ENCODE results near the gene MINDY4. TPM values are rescaled to one million over a fixed set of nuclear protein-coding genes. Genes with fewer than 3 reads are reported as not detected.

Gene MINDY4
- total RNA-seq, 5 donors from 2014 or later (not counting 1 experiment from before 2014, with no cell fraction given), result 0.60 to 1.7 (median 1.2) TPM

GRCh38 chr7:30886608-30887011, 115.4 kb downstream of the MINDY4 start:
- no peaks in the 10 kb centered on the region for H3K27me3 Mint-ChIP-seq
- Histone ChIP-seq H3K9me3 (no peaks in the 10 kb centered on the region), H3K4me1 (ENCODE audit: control insufficient read depth in 1 of 2, extremely low read depth in 1 of 2, insufficient read depth in 2 of 2, low read length in 2 of 2) (no peaks in the 10 kb centered on the region), H3K27me3 (replicated peaks in 1 of 2; ENCODE audit: control insufficient read depth in 2 of 2, extremely low read depth in 1 of 2, insufficient read depth in 2 of 2, low read length in 1 of 2) (no peaks in the 10 kb centered on the region), H3K4me3 (ENCODE audit: control insufficient read depth in 1 of 2, extremely low read depth in 1 of 2, low read length in 1 of 2) (no peak overlapping the region), H3K27ac (ENCODE audit: low read length) (no peak overlapping the region), H3K36me3 (ENCODE audit: control insufficient read depth in 2 of 2, extremely low read depth in 1 of 2, insufficient read depth in 1 of 2, low read length in 1 of 2) (no peaks in the 10 kb centered on the region)
- ChIA-PET CTCF (no interaction called here), POLR2A (no interaction called here)
- no peak overlapping the region for H3K4me3 Mint-ChIP-seq
- 92% methylated on average over 3 of the region's 7 CpGs for WGBS (ENCODE audit: insufficient coverage)
- ATAC-seq (replicated peaks in 1 of 4) (no peak), DNase-seq (no peak)
- H3K9me3 Mint-ChIP-seq, result peaks cover 0 to 8% (median 6%) of the 10 kb centered on the region in 3 donors
- no peak overlapping the region for H3K27ac Mint-ChIP-seq
- H3K4me1 Mint-ChIP-seq, result no peaks in the 10 kb centered on the region
- no peaks in the 10 kb centered on the region for H3K36me3 Mint-ChIP-seq

GRCh38 chr7:30887464-30887872, 116.3 kb downstream of the MINDY4 start:
- H3K27me3 Mint-ChIP-seq, result no peaks in the 10 kb centered on the region
- 56% methylated on average over 7 of the region's 10 CpGs for WGBS (ENCODE audit: insufficient coverage)
- ChIA-PET POLR2A (no interaction called here), CTCF (no interaction called here)
- Histone ChIP-seq H3K9me3 (no peaks in the 10 kb centered on the region), H3K36me3 (ENCODE audit: control insufficient read depth in 2 of 2, extremely low read depth in 1 of 2, insufficient read depth in 1 of 2, low read length in 1 of 2) (no peaks in the 10 kb centered on the region), H3K27me3 (replicated peaks in 1 of 2; ENCODE audit: control insufficient read depth in 2 of 2, extremely low read depth in 1 of 2, insufficient read depth in 2 of 2, low read length in 1 of 2) (no peaks in the 10 kb centered on the region), H3K4me3 (ENCODE audit: control insufficient read depth in 1 of 2, extremely low read depth in 1 of 2, low read length in 1 of 2) (no peak overlapping the region), H3K27ac (ENCODE audit: low read length) (no peak overlapping the region), H3K4me1 (ENCODE audit: control insufficient read depth in 1 of 2, extremely low read depth in 1 of 2, insufficient read depth in 2 of 2, low read length in 2 of 2) (no peaks in the 10 kb centered on the region)
- no peak overlapping the region for H3K27ac Mint-ChIP-seq
- H3K4me3 Mint-ChIP-seq, result no peak overlapping the region
- DNase-seq (no peak), ATAC-seq (replicated peaks in 1 of 4) (no peak)
- H3K9me3 Mint-ChIP-seq, result peaks cover 0 to 8% (median 6%) of the 10 kb centered on the region in 3 donors
- H3K36me3 Mint-ChIP-seq, result no peaks in the 10 kb centered on the region
- no peaks in the 10 kb centered on the region for H3K4me1 Mint-ChIP-seq

- ChIA-PET POLR2A (no interaction called here), CTCF (interaction anchor here in 1 of 2 donors (0.6 kb wide), 1 partner anchor 50 kb away, joined by 3 read pairs; no protein-coding TSS in a partner anchor)
- Histone ChIP-seq H3K36me3 (ENCODE audit: control insufficient read depth in 2 of 2, extremely low read depth in 1 of 2, insufficient read depth in 1 of 2, low read length in 1 of 2) (no peaks in the 10 kb centered on the region), H3K27ac (ENCODE audit: low read length) (no peak overlapping the region), H3K9me3 (no peaks in the 10 kb centered on the region), H3K4me1 (ENCODE audit: control insufficient read depth in 1 of 2, extremely low read depth in 1 of 2, insufficient read depth in 2 of 2, low read length in 2 of 2) (no peaks in the 10 kb centered on the region), H3K4me3 (ENCODE audit: control insufficient read depth in 1 of 2, extremely low read depth in 1 of 2, low read length in 1 of 2) (no peak overlapping the region), H3K27me3 (replicated peaks in 1 of 2; ENCODE audit: control insufficient read depth in 2 of 2, extremely low read depth in 1 of 2, insufficient read depth in 2 of 2, low read length in 1 of 2) (no peaks in the 10 kb centered on the region)
- DNase-seq (no peak), ATAC-seq (replicated peaks in 1 of 4) (no peak)
- no peak overlapping the region for H3K4me3 Mint-ChIP-seq
- WGBS (ENCODE audit: insufficient coverage), result 80% methylated on average over 2 of the region's 3 CpGs
- H3K9me3 Mint-ChIP-seq, result peaks cover 0 to 8% (median 6%) of the 10 kb centered on the region in 3 donors
- H3K27me3 Mint-ChIP-seq, result no peaks in the 10 kb centered on the region
- no peak overlapping the region for H3K27ac Mint-ChIP-seq
- H3K4me1 Mint-ChIP-seq, result no peaks in the 10 kb centered on the region
- no peaks in the 10 kb centered on the region for H3K36me3 Mint-ChIP-seq
Measured at GRCh38 chr7:30888747-30889146, 117.5 kb downstream of the MINDY4 start.

- Histone ChIP-seq H3K4me1 (ENCODE audit: control insufficient read depth in 1 of 2, extremely low read depth in 1 of 2, insufficient read depth in 2 of 2, low read length in 2 of 2) (no peaks in the 10 kb centered on the region), H3K27ac (ENCODE audit: low read length) (no peak overlapping the region), H3K9me3 (no peaks in the 10 kb centered on the region), H3K36me3 (ENCODE audit: control insufficient read depth in 2 of 2, extremely low read depth in 1 of 2, insufficient read depth in 1 of 2, low read length in 1 of 2) (no peaks in the 10 kb centered on the region), H3K27me3 (replicated peaks in 1 of 2; ENCODE audit: control insufficient read depth in 2 of 2, extremely low read depth in 1 of 2, insufficient read depth in 2 of 2, low read length in 1 of 2) (peaks cover 0 to 6% of the 10 kb centered on the region in 2 experiments), H3K4me3 (ENCODE audit: control insufficient read depth in 1 of 2, extremely low read depth in 1 of 2, low read length in 1 of 2) (no peak overlapping the region)
- H3K9me3 Mint-ChIP-seq, result peaks cover 0 to 8% (median 6%) of the 10 kb centered on the region in 3 donors
- H3K4me1 Mint-ChIP-seq, result no peaks in the 10 kb centered on the region
- 74% methylated on average over 3 of the region's 7 CpGs for WGBS (ENCODE audit: insufficient coverage)
- no peaks in the 10 kb centered on the region for H3K27me3 Mint-ChIP-seq
- CTCF ChIA-PET, result no interaction called here
- ATAC-seq (replicated peaks in 1 of 4) (no peak), DNase-seq (no peak)
- no peaks in the 10 kb centered on the region for H3K36me3 Mint-ChIP-seq
- no peak overlapping the region for H3K27ac Mint-ChIP-seq
- no peak overlapping the region for H3K4me3 Mint-ChIP-seq
- POLR2A ChIA-PET, result no interaction called here
Measured at GRCh38 chr7:30890226-30890625, 119.0 kb downstream of the MINDY4 start.

GRCh38 chr7:30893357-30893756, 122.1 kb downstream of the MINDY4 start:
- Mint-ChIP-seq H3K4me1 (no peaks in the 10 kb centered on the region), H3K36me3 (no peaks in the 10 kb centered on the region), H3K4me3 (no peak overlapping the region), H3K9me3 (peaks cover 0 to 8% (median 6%) of the 10 kb centered on the region in 3 donors), H3K27me3 (no peaks in the 10 kb centered on the region), H3K27ac (no peak overlapping the region)
- H3K36me3 ChIP-seq (ENCODE audit: control insufficient read depth in 2 of 2, extremely low read depth in 1 of 2, insufficient read depth in 1 of 2, low read length in 1 of 2), result no peaks in the 10 kb centered on the region
- H3K4me1 ChIP-seq (ENCODE audit: control insufficient read depth in 1 of 2, extremely low read depth in 1 of 2, insufficient read depth in 2 of 2, low read length in 2 of 2), result no peaks in the 10 kb centered on the region
- H3K27ac ChIP-seq (ENCODE audit: low read length), result no peak overlapping the region
- DNase-seq, result no peak
- 83% methylated on average over 1 of the region's 6 CpGs for WGBS (ENCODE audit: insufficient coverage)
- H3K9me3 ChIP-seq, result no peaks in the 10 kb centered on the region
- ChIA-PET CTCF (no interaction called here), POLR2A (no interaction called here)
- peaks cover 0 to 14% of the 10 kb centered on the region in 2 experiments for H3K27me3 ChIP-seq (replicated peaks in 1 of 2; ENCODE audit: control insufficient read depth in 2 of 2, extremely low read depth in 1 of 2, insufficient read depth in 2 of 2, low read length in 1 of 2)
- no peak for ATAC-seq (replicated peaks in 1 of 4)
- no peak overlapping the region for H3K4me3 ChIP-seq (ENCODE audit: control insufficient read depth in 1 of 2, extremely low read depth in 1 of 2, low read length in 1 of 2)

GRCh38 chr7:30894009-30894408, 122.8 kb downstream of the MINDY4 start:
- H3K4me1 Mint-ChIP-seq, result no peaks in the 10 kb centered on the region
- Histone ChIP-seq H3K36me3 (ENCODE audit: control insufficient read depth in 2 of 2, extremely low read depth in 1 of 2, insufficient read depth in 1 of 2, low read length in 1 of 2) (no peaks in the 10 kb centered on the region), H3K27me3 (replicated peaks in 1 of 2; ENCODE audit: control insufficient read depth in 2 of 2, extremely low read depth in 1 of 2, insufficient read depth in 2 of 2, low read length in 1 of 2) (peaks cover 0 to 14% of the 10 kb centered on the region in 2 experiments), H3K9me3 (no peaks in the 10 kb centered on the region), H3K4me3 (ENCODE audit: control insufficient read depth in 1 of 2, extremely low read depth in 1 of 2, low read length in 1 of 2) (no peak overlapping the region), H3K27ac (ENCODE audit: low read length) (no peak overlapping the region), H3K4me1 (ENCODE audit: control insufficient read depth in 1 of 2, extremely low read depth in 1 of 2, insufficient read depth in 2 of 2, low read length in 2 of 2) (no peaks in the 10 kb centered on the region)
- POLR2A ChIA-PET, result no interaction called here
- DNase-seq, result no peak
- H3K27me3 Mint-ChIP-seq, result no peaks in the 10 kb centered on the region
- WGBS (ENCODE audit: insufficient coverage), result 50% methylated on average over 1 of the region's 1 CpG
- ATAC-seq (replicated peaks in 1 of 4), result no peak
- peaks cover 0 to 8% (median 6%) of the 10 kb centered on the region in 3 donors for H3K9me3 Mint-ChIP-seq
- no peak overlapping the region for H3K27ac Mint-ChIP-seq
- H3K4me3 Mint-ChIP-seq, result no peak overlapping the region
- no peaks in the 10 kb centered on the region for H3K36me3 Mint-ChIP-seq
- CTCF ChIA-PET, result interaction anchor here in 1 of 2 donors (0.6 kb wide), 1 partner anchor 16 kb away, joined by 4 read pairs; no protein-coding TSS in a partner anchor

All from T-cell (primary cell).